WERI-Rb-1 (cell line): ENCODE data around the gene PHACTR1.
A peak's percentile ranks its signal among the peaks of the same experiment; 100 is the strongest.
"Not testable (repeated sequence)": the region's sequence is repeated elsewhere in the genome, so short reads cannot be mapped to it uniquely, and the experiment has no call there.

Experiments
- DNase-seq: peaks from one replicate; pipeline ENCODE4 v3.0.0-alpha.2; 2020
- H3K27ac ChIP-seq: fragments of 250-450 bp; sonication (Bioruptor Pico); 2 replicates; pipeline ENCODE4 v1.5.1; 2020; ENCODE audit warnings: mild to moderate bottlenecking, moderate library complexity
- H3K27me3 ChIP-seq: fragments of 250-450 bp; sonication (Bioruptor Pico); 2 replicates; pipeline ENCODE4 v1.5.1; 2021; ENCODE audit warnings: mild to moderate bottlenecking, low read depth, moderate library complexity; ENCODE audit not compliant: insufficient read depth, severe bottlenecking
- H3K36me3 ChIP-seq: fragments of 250-450 bp; sonication (Bioruptor Pico); 2 replicates; pipeline ENCODE4 v1.5.1; 2020; ENCODE audit warnings: mild to moderate bottlenecking, moderate library complexity
- H3K4me3 ChIP-seq: 2 replicates; pipeline ENCODE4 v1.5.1; 2011; ENCODE audit warnings: low read depth, mild to moderate bottlenecking, control low read depth, low read length
- H3K9me3 ChIP-seq: fragments of 250-450 bp; sonication (Bioruptor Pico); 2 replicates; pipeline ENCODE4 v1.5.1; 2021; ENCODE audit warnings: mild to moderate bottlenecking, moderate library complexity; ENCODE audit not compliant: severe bottlenecking
- CTCF ChIP-seq: IDR thresholded peaks from 2 replicates; pipeline ENCODE4 v1.5.1; 2011; ENCODE audit warnings: low read depth, mild to moderate bottlenecking, control low read depth, inconsistent platforms, low read length

The PHACTR1 gene

DNA sequence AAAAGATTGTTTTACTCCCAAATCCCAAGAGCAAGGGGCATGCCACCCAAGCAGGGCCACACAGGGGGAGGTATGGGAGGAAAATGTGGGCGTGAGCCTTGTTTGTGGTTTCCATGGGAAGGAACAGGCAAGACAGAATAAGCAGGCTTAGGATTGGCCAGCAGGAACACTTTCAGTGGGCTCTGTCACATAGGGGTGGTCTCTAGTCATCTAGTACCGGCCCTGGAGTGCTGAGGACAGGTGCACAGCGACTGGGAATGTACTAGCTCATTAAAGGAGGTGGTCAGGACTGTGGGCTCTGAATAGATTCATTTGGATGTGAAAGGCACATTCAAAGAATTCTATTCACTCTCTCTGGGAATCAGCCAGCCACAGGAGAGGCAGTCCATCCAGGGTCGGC is 436.2 kb downstream of the PHACTR1 start:
- Histone ChIP-seq H3K4me3 (no peak overlapping the region), H3K27me3 (no peaks in the 10 kb centered on the region), H3K36me3 (no peaks in the 10 kb centered on the region), H3K9me3 (no peaks in the 10 kb centered on the region), H3K27ac (no peak overlapping the region)
- DNase-seq, result no peak
- no peak for TF ChIP-seq CTCF

DNA sequence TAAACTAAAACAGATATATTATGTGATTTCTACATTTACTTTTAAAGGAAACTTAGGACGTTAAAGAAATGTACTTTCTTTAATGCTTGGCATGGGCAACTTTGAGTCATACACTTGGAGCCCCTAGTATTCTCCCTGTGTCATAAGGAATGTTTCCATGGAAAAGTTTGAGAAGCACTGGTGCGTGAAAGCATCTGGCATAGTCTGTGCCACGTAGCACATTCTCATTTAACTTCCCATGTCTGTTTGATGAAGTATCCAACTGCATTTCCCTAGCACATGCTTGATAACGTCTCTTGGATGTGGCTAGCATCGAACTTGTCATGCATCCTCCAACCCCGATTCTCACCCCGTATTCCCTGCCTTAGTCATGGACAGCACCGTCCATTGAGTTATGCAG is 439.8 kb downstream of the PHACTR1 start:
- Histone ChIP-seq H3K9me3 (no peaks in the 10 kb centered on the region), H3K27ac (no peak overlapping the region), H3K36me3 (no peaks in the 10 kb centered on the region), H3K27me3 (no peaks in the 10 kb centered on the region), H3K4me3 (no peak overlapping the region)
- no peak for TF ChIP-seq CTCF
- DNase-seq, result no peak

GRCh38 chr6:13157293-13157692 is 440.7 kb downstream of the PHACTR1 start:
- Histone ChIP-seq H3K27ac (no peak overlapping the region), H3K9me3 (no peaks in the 10 kb centered on the region), H3K36me3 (no peaks in the 10 kb centered on the region), H3K27me3 (no peaks in the 10 kb centered on the region), H3K4me3 (no peak overlapping the region)
- TF ChIP-seq CTCF, result no peak
- peak; percentile 41 for DNase-seq

DNA sequence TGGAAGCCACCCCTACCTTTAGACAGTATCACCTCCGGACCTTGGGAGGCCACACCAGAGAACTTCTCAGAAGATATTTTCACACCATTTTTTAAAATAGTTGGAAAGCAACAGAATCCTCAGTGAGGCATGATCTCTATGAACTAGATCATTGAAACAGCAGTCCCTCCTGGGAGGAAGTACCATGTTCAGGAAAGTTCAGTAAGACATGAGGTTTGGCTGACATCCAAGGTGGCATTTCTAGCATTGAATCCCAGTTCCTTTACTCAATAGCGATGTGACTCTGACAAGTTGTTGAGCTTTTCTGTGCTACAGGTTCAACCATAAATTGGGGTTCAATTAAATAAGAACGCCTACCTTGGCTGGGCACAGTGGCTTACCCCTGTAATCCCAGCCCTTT is 442.7 kb downstream of the PHACTR1 start:
- no peak for DNase-seq
- TF ChIP-seq CTCF, result no peak

DNA sequence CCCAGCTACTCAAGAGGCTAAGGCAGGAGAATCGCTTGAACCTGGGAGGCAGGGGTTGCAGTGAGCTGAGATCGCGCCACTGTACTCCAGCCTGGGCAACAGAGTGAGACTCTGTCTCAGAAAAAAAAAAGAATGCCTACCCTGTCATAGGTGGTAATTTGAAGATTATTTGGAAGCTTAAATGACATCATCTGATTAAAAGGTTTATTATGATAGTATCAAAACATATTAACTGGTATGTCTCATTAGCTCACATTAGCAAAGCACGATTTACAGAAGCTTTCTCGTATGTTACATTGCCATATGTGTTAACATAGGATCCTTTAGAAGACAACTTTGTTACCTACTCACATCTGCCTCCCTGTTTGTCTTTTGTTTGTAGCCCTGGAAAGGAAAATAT is 443.3 kb downstream of the PHACTR1 start:
- not testable (repeated sequence) for DNase-seq, H3K9me3 ChIP-seq, H3K27me3 ChIP-seq, H3K4me3 ChIP-seq, H3K36me3 ChIP-seq, H3K27ac ChIP-seq

More for the DNA sequence above, 442.7 kb downstream of the PHACTR1 start:
- Histone ChIP-seq H3K36me3 (no peaks in the 10 kb centered on the region), H3K27me3 (no peaks in the 10 kb centered on the region), H3K27ac (no peak overlapping the region), H3K4me3 (no peak overlapping the region), H3K9me3 (no peaks in the 10 kb centered on the region)

DNA sequence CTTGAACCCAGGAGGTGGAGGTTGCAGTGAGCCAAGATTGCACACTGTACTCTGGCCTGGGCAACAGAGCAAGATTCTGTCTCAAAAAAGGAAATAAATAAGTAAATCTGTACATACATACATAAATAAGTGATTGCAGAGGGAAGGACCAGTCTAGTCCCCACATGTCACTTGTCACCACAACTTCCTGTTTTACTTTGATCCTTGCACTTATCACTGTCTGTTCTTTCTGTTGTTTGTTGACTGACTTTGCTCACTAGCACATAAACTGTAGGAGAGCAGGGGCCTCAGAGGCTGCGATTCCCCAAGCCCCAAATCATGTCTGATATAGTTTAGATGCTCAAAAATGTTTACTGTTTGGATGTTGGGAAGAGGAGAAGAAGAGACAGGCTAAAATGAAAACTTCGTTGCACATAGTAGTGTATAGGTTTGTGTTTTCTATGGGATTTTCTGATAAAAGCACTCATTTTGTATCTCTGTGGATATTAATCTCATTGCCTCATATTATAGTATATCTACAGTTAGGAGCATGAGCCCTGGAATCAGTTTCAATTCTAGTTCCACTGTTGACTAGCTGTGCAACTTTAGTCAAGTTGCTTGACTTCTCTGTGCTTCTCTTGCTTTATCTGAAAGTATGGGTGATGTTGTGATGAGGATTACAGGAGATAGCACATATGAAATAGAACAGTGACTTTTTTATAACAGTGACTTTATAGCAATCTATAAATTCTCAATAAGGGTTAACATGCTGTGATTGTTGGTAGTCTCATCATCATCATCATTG is 446.8 kb downstream of the PHACTR1 start:
- no peak for DNase-seq
- TF ChIP-seq CTCF, result no peak

More for the DNA sequence above, 446.8 kb downstream of the PHACTR1 start:
- no peak overlapping the region for H3K27ac ChIP-seq
- H3K27me3 ChIP-seq, result no peaks in the 10 kb centered on the region
- no peaks in the 10 kb centered on the region for H3K9me3 ChIP-seq
- H3K4me3 ChIP-seq, result no peak overlapping the region
- H3K36me3 ChIP-seq, result no peaks in the 10 kb centered on the region
